Cardiac ventricle fibroblast (primary cell): ENCODE measurements around the gene ARHGAP45. TPM values are rescaled to one million over a fixed set of nuclear protein-coding genes. Genes with fewer than 3 reads are reported as not detected.

ENCODE experiments used
- total RNA-seq: library from RNA; depleted of rRNA; stranded (reverse); fragments of >200 nt; gene quantifications from 2 replicates; pipeline ENCODE4 v1.2.3, GENCODE V29; 2015

Gene ARHGAP45
- total RNA-seq = 0.37 and 0.39 TPM in 2 replicates

GRCh38 chr19:1066748-1067340 lies at the start of gene ARHGAP45:
TSS of gene ARHGAP45 (plus strand) at chr19:1067167. CDS start at chr19:1067406, 239 bp downstream.

GRCh38 chr19:1020868-1021425 lies 46.0 kb upstream of the ARHGAP45 start, which contains the start of gene TMEM259:
TSS of gene TMEM259 (minus strand) at chr19:1021123. CDS start at chr19:1020996, 127 bp downstream.

GRCh38 chr19:1025960-1026782 lies 40.8 kb upstream of the ARHGAP45 start, which contains the start of gene CNN2:
TSS of gene CNN2 (plus strand) at chr19:1026608. CDS start at chr19:1026662, 54 bp downstream.

GRCh38 chr19:1039646-1040475 lies 27.1 kb upstream of the ARHGAP45 start, which contains the start of gene ABCA7:
TSS of gene ABCA7 (plus strand) at chr19:1040107. CDS start at chr19:1041362, 1,255 bp downstream.

GRCh38 chr19:1094978-1095701 lies 28.2 kb downstream of the ARHGAP45 start, which contains the start of gene POLR2E:
TSS of gene POLR2E (minus strand) at chr19:1095375. CDS start at chr19:1095315, 60 bp downstream.

GRCh38 chr19:1103708-1104310 lies 36.8 kb downstream of the ARHGAP45 start, which contains the start of gene GPX4:
TSS of gene GPX4 (plus strand) at chr19:1103994. CDS start at chr19:1104044, 50 bp downstream.

Other genes with a start within 250 kb of the ARHGAP45 start
- 0.10 and 0.44 TPM in 2 replicates for gene PLPPR3, start 245.2 kb upstream of the ARHGAP45 start, total RNA-seq
- gene AZU1, start 239.3 kb upstream of the ARHGAP45 start, total RNA-seq = not detected in 2 replicates
- not detected in 2 replicates for gene PRTN3, start 226.2 kb upstream of the ARHGAP45 start, total RNA-seq
- 4.6 and 5.4 TPM in 2 replicates for gene ELANE, start 214.9 kb upstream of the ARHGAP45 start, total RNA-seq
- gene CFD, start 207.5 kb upstream of the ARHGAP45 start, total RNA-seq = 1,761 and 1,927 TPM in 2 replicates
- gene MED16, start 174.0 kb upstream of the ARHGAP45 start, total RNA-seq = 30.8 and 34.1 TPM in 2 replicates
- gene RNU6-9, start 173.7 kb upstream of the ARHGAP45 start, total RNA-seq = not detected in 2 replicates
- 42.6 and 50.5 TPM in 2 replicates for gene R3HDM4, start 153.9 kb upstream of the ARHGAP45 start, total RNA-seq
- not detected in 2 replicates for gene KISS1R, start 149.8 kb upstream of the ARHGAP45 start, total RNA-seq
- 2.6 and 4.9 TPM in 2 replicates for gene ARID3A, start 141.1 kb upstream of the ARHGAP45 start, total RNA-seq
- 25.3 and 36.2 TPM in 2 replicates for gene WDR18, start 82.8 kb upstream of the ARHGAP45 start, total RNA-seq
- gene GRIN3B, start 66.7 kb upstream of the ARHGAP45 start, total RNA-seq = 0.88 and 1.2 TPM in 2 replicates
- 99.7 and 104 TPM in 2 replicates for gene TMEM259, start 46.0 kb upstream of the ARHGAP45 start, total RNA-seq
- not detected in 2 replicates for gene RNU6-2, start 45.6 kb upstream of the ARHGAP45 start, total RNA-seq
- 149 and 154 TPM in 2 replicates for gene CNN2, start 40.6 kb upstream of the ARHGAP45 start, total RNA-seq
- gene ABCA7, start 27.1 kb upstream of the ARHGAP45 start, total RNA-seq = 2.7 and 3.6 TPM in 2 replicates
- 191 and 315 TPM in 2 replicates for gene POLR2E, start 28.2 kb downstream of the ARHGAP45 start, total RNA-seq
- 470 and 535 TPM in 2 replicates for gene GPX4, start 36.8 kb downstream of the ARHGAP45 start, total RNA-seq
- 37.6 and 40.9 TPM in 2 replicates for gene SBNO2, start 107.1 kb downstream of the ARHGAP45 start, total RNA-seq
- 47.5 and 52.5 TPM in 2 replicates for gene STK11, start 138.6 kb downstream of the ARHGAP45 start, total RNA-seq
- 1.4 and 2.3 TPM in 2 replicates for gene CBARP, start 170.8 kb downstream of the ARHGAP45 start, total RNA-seq
- 89.8 and 122 TPM in 2 replicates for gene ATP5F1D, start 174.6 kb downstream of the ARHGAP45 start, total RNA-seq
- gene MIDN, start 181.4 kb downstream of the ARHGAP45 start, total RNA-seq = 46.7 and 59.6 TPM in 2 replicates
- 265 and 335 TPM in 2 replicates for gene CIRBP, start 202.2 kb downstream of the ARHGAP45 start, total RNA-seq
- 52.9 and 54.6 TPM in 2 replicates for gene FAM174C, start 208.4 kb downstream of the ARHGAP45 start, total RNA-seq
- not detected in 2 replicates for gene EFNA2, start 218.7 kb downstream of the ARHGAP45 start, total RNA-seq